ENCODE results near the gene ARL4D. TPM values are rescaled to one million over a fixed set of nuclear protein-coding genes. Genes with fewer than 3 reads are reported as not detected.
"Not testable (repeated sequence)": the region's sequence is repeated elsewhere in the genome, so short reads cannot be mapped to it uniquely, and the experiment has no call there.

Gene ARL4D
- total RNA-seq, 2 experiments from 2014 or later: 2.9 to 4.2 TPM

GRCh38 chr17:43410557-43411368 is 12.0 kb downstream of the ARL4D start:
- H3K27ac Mint-ChIP-seq: no peak overlapping the region
- no peaks in the 10 kb centered on the region for H3K4me1 Mint-ChIP-seq (ENCODE audit: low read depth)
- H3K36me3 Mint-ChIP-seq (ENCODE audit: low read depth): no peaks in the 10 kb centered on the region
- DNase-seq: no peak
- H3K4me3 Mint-ChIP-seq: no peak overlapping the region
- CTCF ChIA-PET: interaction anchor here (1.7 kb wide), 1 partner anchor 73 kb away, joined by 6 read pairs; the partner anchor contains the start of gene DHX8
- ATAC-seq: no peak
- peaks cover 14% of the 10 kb centered on the region for H3K27me3 Mint-ChIP-seq (ENCODE audit: low read depth)
- POLR2A ChIA-PET: interaction anchor here (1.3 kb wide), 1 partner anchor 43 kb away, joined by 5 read pairs; no protein-coding TSS in a partner anchor
- H3K9me3 Mint-ChIP-seq (ENCODE audit: insufficient read depth): no peaks in the 10 kb centered on the region

GRCh38 chr17:43411369-43411677 is 12.5 kb downstream of the ARL4D start:
- H3K4me3 Mint-ChIP-seq: no peak overlapping the region
- peaks cover 16% of the 10 kb centered on the region for H3K27me3 Mint-ChIP-seq (ENCODE audit: low read depth)
- ChIA-PET CTCF (interaction anchor here (1.7 kb wide), 1 partner anchor 72 kb away, joined by 6 read pairs; the partner anchor contains the start of gene DHX8), POLR2A (interaction anchor here (1.3 kb wide), 1 partner anchor 44 kb away, joined by 5 read pairs; no protein-coding TSS in a partner anchor)
- no peaks in the 10 kb centered on the region for H3K4me1 Mint-ChIP-seq (ENCODE audit: low read depth)
- DNase-seq (no peak), ATAC-seq (no peak)
- no peak overlapping the region for H3K27ac Mint-ChIP-seq
- no peaks in the 10 kb centered on the region for H3K36me3 Mint-ChIP-seq (ENCODE audit: low read depth)
- H3K9me3 Mint-ChIP-seq (ENCODE audit: insufficient read depth): no peaks in the 10 kb centered on the region

- CTCF ChIA-PET: interaction anchor here (1.7 kb wide), 1 partner anchor 72 kb away, joined by 6 read pairs; the partner anchor contains the start of gene DHX8
- no peaks in the 10 kb centered on the region for H3K9me3 Mint-ChIP-seq (ENCODE audit: insufficient read depth)
Measured at GRCh38 chr17:43411749-43412148, 13.0 kb downstream of the ARL4D start.

GRCh38 chr17:43412166-43412565 is 13.4 kb downstream of the ARL4D start:
- Mint-ChIP-seq H3K36me3 (ENCODE audit: low read depth) (no peaks in the 10 kb centered on the region), H3K9me3 (ENCODE audit: insufficient read depth) (no peaks in the 10 kb centered on the region), H3K4me3 (no peak overlapping the region), H3K4me1 (ENCODE audit: low read depth) (no peaks in the 10 kb centered on the region), H3K27me3 (ENCODE audit: low read depth) (peaks cover 24% of the 10 kb centered on the region), H3K27ac (no peak overlapping the region)
- CTCF ChIA-PET: no interaction called here
- no peak for DNase-seq
- ATAC-seq: no peak
- POLR2A ChIA-PET: interaction anchor here (0.7 kb wide), 1 partner anchor 18 kb away, joined by 3 read pairs; no protein-coding TSS in a partner anchor

More at GRCh38 chr17:43411749-43412148, 13.0 kb downstream of the ARL4D start:
- no peaks in the 10 kb centered on the region for H3K4me1 Mint-ChIP-seq (ENCODE audit: low read depth)
- no peaks in the 10 kb centered on the region for H3K36me3 Mint-ChIP-seq (ENCODE audit: low read depth)
- peaks cover 20% of the 10 kb centered on the region for H3K27me3 Mint-ChIP-seq (ENCODE audit: low read depth)
- no peak overlapping the region for H3K4me3 Mint-ChIP-seq
- no peak overlapping the region for H3K27ac Mint-ChIP-seq
- no peak for DNase-seq
- POLR2A ChIA-PET: interaction anchor here (0.7 to 1.3 kb wide), 2 partner anchors 17 to 44 kb away, joined by 3 to 5 read pairs; no protein-coding TSS in a partner anchor
- ATAC-seq: no peak

- H3K4me1 Mint-ChIP-seq (ENCODE audit: low read depth): no peaks in the 10 kb centered on the region
- H3K36me3 Mint-ChIP-seq (ENCODE audit: low read depth): no peaks in the 10 kb centered on the region
- H3K27ac Mint-ChIP-seq: no peak overlapping the region
- no peak overlapping the region for H3K4me3 Mint-ChIP-seq
- DNase-seq (no peak), ATAC-seq (no peak)
- ChIA-PET CTCF (interaction anchor here (1.1 to 1.2 kb wide), 2 partner anchors 66 to 67 kb away, joined by 3 to 4 read pairs; partner anchors contain the start of gene DHX8), POLR2A (no interaction called here)
- H3K9me3 Mint-ChIP-seq (ENCODE audit: insufficient read depth): no peaks in the 10 kb centered on the region
- H3K27me3 Mint-ChIP-seq (ENCODE audit: low read depth): peaks cover 28% of the 10 kb centered on the region
Measured at GRCh38 chr17:43416998-43417890, 18.5 kb downstream of the ARL4D start.

GRCh38 chr17:43418441-43419374 is 19.9 kb downstream of the ARL4D start:
- no peak overlapping the region for H3K4me3 Mint-ChIP-seq
- H3K4me1 Mint-ChIP-seq (ENCODE audit: low read depth): no peaks in the 10 kb centered on the region
- ChIA-PET CTCF (interaction anchor here (0.9 kb wide), 1 partner anchor 65 kb away, joined by 3 read pairs; the partner anchor contains the start of gene DHX8), POLR2A (no interaction called here)
- ATAC-seq: no peak
- no peak for DNase-seq
- no peaks in the 10 kb centered on the region for H3K36me3 Mint-ChIP-seq (ENCODE audit: low read depth)
- no peak overlapping the region for H3K27ac Mint-ChIP-seq
- H3K27me3 Mint-ChIP-seq (ENCODE audit: low read depth): peaks cover 28% of the 10 kb centered on the region
- H3K9me3 Mint-ChIP-seq (ENCODE audit: insufficient read depth): no peaks in the 10 kb centered on the region

- H3K27ac Mint-ChIP-seq; ATAC-seq; H3K36me3 Mint-ChIP-seq (ENCODE audit: low read depth); DNase-seq; POLR2A ChIA-PET; H3K9me3 Mint-ChIP-seq (ENCODE audit: insufficient read depth); H3K4me3 Mint-ChIP-seq; H3K4me1 Mint-ChIP-seq (ENCODE audit: low read depth): not testable (repeated sequence)
- CTCF ChIA-PET: interaction anchor here (2.0 kb wide), 1 partner anchor 65 kb away, joined by 5 read pairs; the partner anchor contains the start of gene DHX8
- H3K27me3 Mint-ChIP-seq (ENCODE audit: low read depth): peaks cover 29% of the 10 kb centered on the region
Measured at GRCh38 chr17:43419375-43419882, 20.6 kb downstream of the ARL4D start.

GRCh38 chr17:43423777-43424455 is 25.1 kb downstream of the ARL4D start:
- Mint-ChIP-seq H3K27ac (no peak overlapping the region), H3K36me3 (ENCODE audit: low read depth) (no peaks in the 10 kb centered on the region), H3K4me3 (no peak overlapping the region), H3K9me3 (ENCODE audit: insufficient read depth) (no peaks in the 10 kb centered on the region), H3K27me3 (ENCODE audit: low read depth) (peaks cover 4% of the 10 kb centered on the region), H3K4me1 (ENCODE audit: low read depth) (no peaks in the 10 kb centered on the region)
- ATAC-seq (no peak), DNase-seq (no peak)
- ChIA-PET POLR2A (no interaction called here), CTCF (interaction anchor here (1.4 to 2.3 kb wide), 3 partner anchors 30 to 60 kb away, joined by 3 to 7 read pairs (median 6); partner anchors contain the start of gene DHX8)

- no peaks in the 10 kb centered on the region for H3K36me3 Mint-ChIP-seq (ENCODE audit: low read depth)
- H3K4me1 Mint-ChIP-seq (ENCODE audit: low read depth): no peaks in the 10 kb centered on the region
- H3K4me3 Mint-ChIP-seq: no peak overlapping the region
- no peak for ATAC-seq
- no peak for DNase-seq
- no peaks in the 10 kb centered on the region for H3K9me3 Mint-ChIP-seq (ENCODE audit: insufficient read depth)
- no peak overlapping the region for H3K27ac Mint-ChIP-seq
- ChIA-PET CTCF (interaction anchor here (0.7 to 2.8 kb wide), 2 partner anchors 34 to 56 kb away, joined by 3 to 13 read pairs; partner anchors contain the start of gene DHX8), POLR2A (no interaction called here)
- peaks cover 17% of the 10 kb centered on the region for H3K27me3 Mint-ChIP-seq (ENCODE audit: low read depth)
Measured at GRCh38 chr17:43427362-43428043, 28.7 kb downstream of the ARL4D start.

- H3K4me3 Mint-ChIP-seq: no peak overlapping the region
- ATAC-seq: no peak
- POLR2A ChIA-PET: no interaction called here
Measured at GRCh38 chr17:43428524-43428923, 29.7 kb downstream of the ARL4D start.

More at GRCh38 chr17:43428524-43428923, 29.7 kb downstream of the ARL4D start:
- Mint-ChIP-seq H3K27ac (no peak overlapping the region), H3K27me3 (ENCODE audit: low read depth) (peaks cover 18% of the 10 kb centered on the region), H3K9me3 (ENCODE audit: insufficient read depth) (no peaks in the 10 kb centered on the region), H3K36me3 (ENCODE audit: low read depth) (no peaks in the 10 kb centered on the region), H3K4me1 (ENCODE audit: low read depth) (no peaks in the 10 kb centered on the region)
- no peak for DNase-seq
- CTCF ChIA-PET: interaction anchor here (0.6 to 2.8 kb wide), 4 partner anchors 30 to 55 kb away, joined by 3 to 13 read pairs (median 4); partner anchors contain the start of genes ARL4D and DHX8

Data from activated CD8-positive, alpha-beta T cell treated with anti-CD3 and anti-CD28 coated beads, Interleukin-2, amount 10 ng/mL, durations not matched to agents 7 days and 5 days (primary cell).